ENCODE data around the gene CCDC50. TPM values are rescaled to one million over a fixed set of nuclear protein-coding genes. Genes with fewer than 3 reads are reported as not detected.

CCDC50 gene
- total RNA-seq, 1 donor from 2014 or later: 51.2 TPM

GRCh38 chr3:191329654-191330529 lies 698 bp downstream of the CCDC50 start, which contains the start of gene UTS2B:
Gene UTS2B (minus strand): TSS chr3:191330526. CDS start chr3:191282189, 48,337 bp downstream.
- DNase-seq (ENCODE audit: low spot score): peak; percentile 61

GRCh38 chr3:191330530-191331048 lies 1.4 kb downstream of the CCDC50 start:
- Histone ChIP-seq H3K4me2 (peak overlapping the region; percentile 93), H3K27ac (no peak overlapping the region), H3K36me3 (no peaks in the 10 kb centered on the region), H3F3A (ENCODE audit: low read depth) (peaks cover 14% of the 10 kb centered on the region), H3K4me3 (peak overlapping the region; percentile 97), H3K9me3 (ENCODE audit: low read depth) (no peaks in the 10 kb centered on the region), H3K4me1 (peaks cover 40% of the 10 kb centered on the region), H4K20me1 (ENCODE audit: low read depth) (peaks cover 16% of the 10 kb centered on the region), H2AFZ (replicated peaks) (no peak overlapping the region), H3K27me3 (peaks cover 4% of the 10 kb centered on the region), H3K79me2 (ENCODE audit: low read depth) (peaks cover 56% of the 10 kb centered on the region), H3K9ac (peak overlapping the region; percentile 78)
- DNase-seq (ENCODE audit: low spot score): peak; percentile 13
- Mint-ChIP-seq H3K4me1 (peaks cover 35% of the 10 kb centered on the region), H3K9me3 (peaks cover 5% of the 10 kb centered on the region), H3K27me3 (ENCODE audit: insufficient read depth, low read depth) (no peaks in the 10 kb centered on the region), H3K4me3 (peak overlapping the region; percentile 94), H3K27ac (peak overlapping the region; percentile 98), H3K36me3 (peaks cover 8% of the 10 kb centered on the region)
- TF ChIP-seq EZH2 (IDR thresholded peaks at IDR 0.05): no peak
- TF ChIP-seq CTCF (IDR thresholded peaks at IDR 0.05): no peak
- no peak for TF ChIP-seq EZH2phosphoT487 (IDR thresholded peaks at IDR 0.05)

More at GRCh38 chr3:191329654-191330529, 698 bp downstream of the CCDC50 start, which contains the start of gene UTS2B:
- H3K9ac ChIP-seq: peak within 1 kb of the TSS; percentile 78
- H3K36me3 ChIP-seq: no peaks in the 10 kb centered on the region
- peaks cover 4% of the 10 kb centered on the region for H3K27me3 ChIP-seq
- H3K36me3 Mint-ChIP-seq: peaks cover 4% of the 10 kb centered on the region
- TF ChIP-seq EZH2 (IDR thresholded peaks at IDR 0.05) (no peak), EZH2phosphoT487 (IDR thresholded peaks at IDR 0.05) (no peak), CTCF (IDR thresholded peaks at IDR 0.05) (no peak)
- peak within 1 kb of the TSS; percentile 94 for H2AFZ ChIP-seq (replicated peaks)
- peaks cover 14% of the 10 kb centered on the region for H3F3A ChIP-seq (ENCODE audit: low read depth)
- peak within 1 kb of the TSS; percentile 98 for H3K27ac Mint-ChIP-seq
- H4K20me1 ChIP-seq (ENCODE audit: low read depth): peaks cover 16% of the 10 kb centered on the region
- H3K27ac ChIP-seq: peak within 1 kb of the TSS; percentile 73
- H3K79me2 ChIP-seq (ENCODE audit: low read depth): peaks cover 49% of the 10 kb centered on the region
- peak within 1 kb of the TSS; percentile 94 for H3K4me3 Mint-ChIP-seq
- H3K4me1 Mint-ChIP-seq: peaks cover 35% of the 10 kb centered on the region
- peak within 1 kb of the TSS; percentile 93 for H3K4me2 ChIP-seq
- H3K9me3 ChIP-seq (ENCODE audit: low read depth): no peaks in the 10 kb centered on the region
- no peaks in the 10 kb centered on the region for H3K27me3 Mint-ChIP-seq (ENCODE audit: insufficient read depth, low read depth)
- peak within 1 kb of the TSS; percentile 97 for H3K4me3 ChIP-seq
- no peaks in the 10 kb centered on the region for H3K9me3 Mint-ChIP-seq
- H3K4me1 ChIP-seq: peaks cover 40% of the 10 kb centered on the region

- H3K79me2 ChIP-seq (ENCODE audit: low read depth): peaks cover 64% of the 10 kb centered on the region
- Mint-ChIP-seq H3K27me3 (ENCODE audit: insufficient read depth, low read depth) (no peaks in the 10 kb centered on the region), H3K27ac (peak overlapping the region; percentile 98), H3K36me3 (peaks cover 13% of the 10 kb centered on the region), H3K4me1 (peaks cover 35% of the 10 kb centered on the region), H3K4me3 (peak overlapping the region; percentile 94), H3K9me3 (peaks cover 12% of the 10 kb centered on the region)
- H2AFZ ChIP-seq (replicated peaks): no peak overlapping the region
- H4K20me1 ChIP-seq (ENCODE audit: low read depth): peaks cover 16% of the 10 kb centered on the region
- no peak for TF ChIP-seq CTCF (IDR thresholded peaks at IDR 0.05)
- TF ChIP-seq EZH2phosphoT487 (IDR thresholded peaks at IDR 0.05): no peak
- TF ChIP-seq EZH2 (IDR thresholded peaks at IDR 0.05): no peak
- H3K27me3 ChIP-seq: peaks cover 4% of the 10 kb centered on the region
- peak overlapping the region; percentile 93 for H3K4me2 ChIP-seq
- no peak overlapping the region for H3K27ac ChIP-seq
- no peaks in the 10 kb centered on the region for H3K36me3 ChIP-seq
- no peak for DNase-seq (ENCODE audit: low spot score)
- peak overlapping the region; percentile 97 for H3K4me3 ChIP-seq
- no peak overlapping the region for H3K9ac ChIP-seq
- peaks cover 40% of the 10 kb centered on the region for H3K4me1 ChIP-seq
- peaks cover 14% of the 10 kb centered on the region for H3F3A ChIP-seq (ENCODE audit: low read depth)
- H3K9me3 ChIP-seq (ENCODE audit: low read depth): no peaks in the 10 kb centered on the region
These were observed 2.2 kb downstream of the CCDC50 start for GRCh38 chr3:191331388-191331787.

All from neural progenitor cell (in vitro differentiated cells).